HG02938 (cell line): ENCODE results near the gene P2RY14.
"Not testable (repeated sequence)": the region's sequence is repeated elsewhere in the genome, so short reads cannot be mapped to it uniquely, and the experiment has no call there.

Experiments used
- ATAC-seq: cut with Tn5 transposase; IDR thresholded peaks from one replicate; pipeline ENCODE4 v1.9.1; 2021; ENCODE audit warnings: mild to moderate bottlenecking, moderate library complexity; ENCODE audit not compliant: unreplicated experiment

Gene P2RY14

GRCh38 chr3:151264605-151265004 lies 13.7 kb downstream of the P2RY14 start:
- no peak for ATAC-seq

- no peak for ATAC-seq
Observed at GRCh38 chr3:151262871-151263525, 15.3 kb downstream of the P2RY14 start.

- no peak for ATAC-seq
Observed at GRCh38 chr3:151259664-151260063, 18.7 kb downstream of the P2RY14 start.

- ATAC-seq: no peak
Observed at GRCh38 chr3:151256749-151257148, 21.6 kb downstream of the P2RY14 start.

- ATAC-seq: no peak
Observed at GRCh38 chr3:151248772-151249337, 29.5 kb downstream of the P2RY14 start.

- not testable (repeated sequence) for ATAC-seq
Observed at GRCh38 chr3:151242006-151242405, 36.3 kb downstream of the P2RY14 start.

- no peak for ATAC-seq
Observed at GRCh38 chr3:151236736-151237135, 41.6 kb downstream of the P2RY14 start.

- ATAC-seq: no peak
Observed at GRCh38 chr3:151236316-151236715, 42.0 kb downstream of the P2RY14 start.

- ATAC-seq: no peak
Observed at GRCh38 chr3:151234825-151235224, 43.5 kb downstream of the P2RY14 start.

- ATAC-seq: no peak
Observed at GRCh38 chr3:151232991-151233390, 45.4 kb downstream of the P2RY14 start.

- not testable (repeated sequence) for ATAC-seq
Observed at GRCh38 chr3:151232403-151232802, 45.9 kb downstream of the P2RY14 start.

- ATAC-seq: no peak
Observed at GRCh38 chr3:151230646-151231045, 47.7 kb downstream of the P2RY14 start.

GRCh38 chr3:151228666-151229040 lies 49.7 kb downstream of the P2RY14 start:
- no peak for ATAC-seq

- ATAC-seq: peak; percentile 89
Observed at GRCh38 chr3:151227807-151228665, 50.3 kb downstream of the P2RY14 start.

GRCh38 chr3:151227266-151227806 lies 51.0 kb downstream of the P2RY14 start:
- peak; percentile 26 for ATAC-seq

- ATAC-seq: no peak
Observed at GRCh38 chr3:151226825-151227224, 51.5 kb downstream of the P2RY14 start.

GRCh38 chr3:151226088-151226563 lies 52.2 kb downstream of the P2RY14 start:
- no peak for ATAC-seq

GRCh38 chr3:151225040-151225975 lies 53.0 kb downstream of the P2RY14 start:
- no peak for ATAC-seq

GRCh38 chr3:151224268-151224866 lies 54.0 kb downstream of the P2RY14 start:
- ATAC-seq: no peak

- no peak for ATAC-seq
Observed at GRCh38 chr3:151219056-151219455, 59.3 kb downstream of the P2RY14 start.
